NCI-H2107 (cell line): Measurements from ENCODE around the gene GTPBP10.

ENCODE experiments used
- DNase-seq: peaks from one replicate; lab custom pipeline; 2025; lab: John Stamatoyannopoulos, UW

Gene GTPBP10

GRCh38 chr7:90432752-90433151 is 86.2 kb downstream of the GTPBP10 start:
- DNase-seq = no peak

GRCh38 chr7:90433221-90433620 is 86.7 kb downstream of the GTPBP10 start:
- no peak for DNase-seq
